ENCODE measurements around the gene ARL17B. TPM values are rescaled to one million over a fixed set of nuclear protein-coding genes. Genes with fewer than 3 reads are reported as not detected.
"Not testable (repeated sequence)": the region's sequence is repeated elsewhere in the genome, so short reads cannot be mapped to it uniquely, and the experiment has no call there.

ARL17B gene
- total RNA-seq (2022) (36.1 and 41.1 TPM in 2 replicates), Bru-seq, nascent RNA (percentile 53 among the genes with signal in this experiment), BruChase-seq, experiment 1, labeled RNA remaining after a 2-hour chase (percentile 58 among the genes with signal in this experiment), BruChase-seq, experiment 2, labeled RNA remaining after a 6-hour chase (percentile 55 among the genes with signal in this experiment)
- long read RNA-seq, transcript ARL17B-202 (4 exons, 743 nt) = major isoform, 13 of 43 reads
- long read RNA-seq, partial matches to known transcripts = 2 of 43 reads
- long read RNA-seq, other reads (novel, unspliced or antisense) = 27 of 43 reads

- H3K4me3 Mint-ChIP-seq (ENCODE audit: unreplicated experiment) = peak within 1 kb of the TSS; percentile 47
- H3K4me1 ChIP-seq; H3K9me3 Mint-ChIP-seq (ENCODE audit: unreplicated experiment); H3K27ac Mint-ChIP-seq (ENCODE audit: unreplicated experiment); H3K36me3 ChIP-seq (ENCODE audit: control insufficient read depth, insufficient read depth, low read length); POLR2A ChIA-PET; CTCF ChIA-PET; H3K36me3 Mint-ChIP-seq (ENCODE audit: insufficient read depth, unreplicated experiment); H3K27me3 Mint-ChIP-seq (ENCODE audit: insufficient read depth, unreplicated experiment); intact Hi-C loops (cut with micrococcal nuclease; ENCODE audit: unreplicated experiment); H3K4me1 Mint-ChIP-seq (ENCODE audit: low read depth, unreplicated experiment); H3K9me3 ChIP-seq; H3K27me3 ChIP-seq (replicated peaks; ENCODE audit: control insufficient read depth, insufficient read depth, low read length): not testable (repeated sequence)
- peak; percentile 97 to 99 for DNase-seq
- H3K4me3 ChIP-seq (ENCODE audit: low read depth, low read length) = peak within 1 kb of the TSS; percentile 12; the same call in 1 of the 2 replicates
- TSS peak; percentile 78 for BruUV-seq (replicated peaks)
These were observed at the start of gene ARL17B for GRCh38 chr17:46361755-46362154. ARL17B (minus strand) TSS chr17:46361766; CDS start chr17:46358397, 3,369 bp downstream.

GRCh38 chr17:46409864-46410263 is 48.3 kb upstream of the ARL17B start:
- H3K4me1 ChIP-seq; H3K9me3 ChIP-seq; H3K4me3 ChIP-seq (ENCODE audit: low read depth, low read length); H3K36me3 Mint-ChIP-seq (ENCODE audit: insufficient read depth, unreplicated experiment); CTCF ChIA-PET; H3K36me3 ChIP-seq (ENCODE audit: control insufficient read depth, insufficient read depth, low read length); H3K27me3 Mint-ChIP-seq (ENCODE audit: insufficient read depth, unreplicated experiment); intact Hi-C loops (cut with micrococcal nuclease; ENCODE audit: unreplicated experiment); H3K4me1 Mint-ChIP-seq (ENCODE audit: low read depth, unreplicated experiment); POLR2A ChIA-PET; H3K27me3 ChIP-seq (replicated peaks; ENCODE audit: control insufficient read depth, insufficient read depth, low read length); BruUV-seq (replicated peaks); H3K27ac Mint-ChIP-seq (ENCODE audit: unreplicated experiment); DNase-seq; H3K9me3 Mint-ChIP-seq (ENCODE audit: unreplicated experiment); H3K4me3 Mint-ChIP-seq (ENCODE audit: unreplicated experiment): not testable (repeated sequence)

GRCh38 chr17:46407155-46407554 is 45.6 kb upstream of the ARL17B start:
- intact Hi-C loops (cut with micrococcal nuclease; ENCODE audit: unreplicated experiment); CTCF ChIA-PET; DNase-seq; H3K36me3 ChIP-seq (ENCODE audit: control insufficient read depth, insufficient read depth, low read length); H3K4me1 ChIP-seq; H3K9me3 Mint-ChIP-seq (ENCODE audit: unreplicated experiment); H3K36me3 Mint-ChIP-seq (ENCODE audit: insufficient read depth, unreplicated experiment); H3K4me3 ChIP-seq (ENCODE audit: low read depth, low read length); H3K4me1 Mint-ChIP-seq (ENCODE audit: low read depth, unreplicated experiment); H3K27ac Mint-ChIP-seq (ENCODE audit: unreplicated experiment); H3K4me3 Mint-ChIP-seq (ENCODE audit: unreplicated experiment); H3K27me3 Mint-ChIP-seq (ENCODE audit: insufficient read depth, unreplicated experiment); BruUV-seq (replicated peaks); H3K9me3 ChIP-seq; H3K27me3 ChIP-seq (replicated peaks; ENCODE audit: control insufficient read depth, insufficient read depth, low read length); POLR2A ChIA-PET: not testable (repeated sequence)

- H3K27me3 ChIP-seq (replicated peaks; ENCODE audit: control insufficient read depth, insufficient read depth, low read length); DNase-seq; BruUV-seq (replicated peaks); H3K9me3 Mint-ChIP-seq (ENCODE audit: unreplicated experiment); POLR2A ChIA-PET; H3K36me3 Mint-ChIP-seq (ENCODE audit: insufficient read depth, unreplicated experiment); H3K4me1 Mint-ChIP-seq (ENCODE audit: low read depth, unreplicated experiment); CTCF ChIA-PET; H3K9me3 ChIP-seq; H3K4me3 ChIP-seq (ENCODE audit: low read depth, low read length); H3K4me1 ChIP-seq; H3K4me3 Mint-ChIP-seq (ENCODE audit: unreplicated experiment); H3K27ac Mint-ChIP-seq (ENCODE audit: unreplicated experiment); intact Hi-C loops (cut with micrococcal nuclease; ENCODE audit: unreplicated experiment); H3K27me3 Mint-ChIP-seq (ENCODE audit: insufficient read depth, unreplicated experiment); H3K36me3 ChIP-seq (ENCODE audit: control insufficient read depth, insufficient read depth, low read length): not testable (repeated sequence)
These were observed 39.6 kb upstream of the ARL17B start for GRCh38 chr17:46401033-46401787.

GRCh38 chr17:46400543-46400942 is 39.0 kb upstream of the ARL17B start:
- H3K4me3 Mint-ChIP-seq (ENCODE audit: unreplicated experiment); H3K4me3 ChIP-seq (ENCODE audit: low read depth, low read length); H3K9me3 Mint-ChIP-seq (ENCODE audit: unreplicated experiment); H3K27me3 ChIP-seq (replicated peaks; ENCODE audit: control insufficient read depth, insufficient read depth, low read length); BruUV-seq (replicated peaks); H3K36me3 Mint-ChIP-seq (ENCODE audit: insufficient read depth, unreplicated experiment); H3K9me3 ChIP-seq; H3K36me3 ChIP-seq (ENCODE audit: control insufficient read depth, insufficient read depth, low read length); H3K27me3 Mint-ChIP-seq (ENCODE audit: insufficient read depth, unreplicated experiment); H3K27ac Mint-ChIP-seq (ENCODE audit: unreplicated experiment); DNase-seq; H3K4me1 ChIP-seq; CTCF ChIA-PET; POLR2A ChIA-PET; intact Hi-C loops (cut with micrococcal nuclease; ENCODE audit: unreplicated experiment); H3K4me1 Mint-ChIP-seq (ENCODE audit: low read depth, unreplicated experiment): not testable (repeated sequence)

GRCh38 chr17:46399993-46400392 is 38.4 kb upstream of the ARL17B start:
- H3K4me1 ChIP-seq; H3K9me3 ChIP-seq; H3K36me3 ChIP-seq (ENCODE audit: control insufficient read depth, insufficient read depth, low read length); intact Hi-C loops (cut with micrococcal nuclease; ENCODE audit: unreplicated experiment); H3K4me3 Mint-ChIP-seq (ENCODE audit: unreplicated experiment); DNase-seq; CTCF ChIA-PET; H3K4me3 ChIP-seq (ENCODE audit: low read depth, low read length); BruUV-seq (replicated peaks); H3K4me1 Mint-ChIP-seq (ENCODE audit: low read depth, unreplicated experiment); H3K36me3 Mint-ChIP-seq (ENCODE audit: insufficient read depth, unreplicated experiment); H3K9me3 Mint-ChIP-seq (ENCODE audit: unreplicated experiment); H3K27me3 Mint-ChIP-seq (ENCODE audit: insufficient read depth, unreplicated experiment); H3K27me3 ChIP-seq (replicated peaks; ENCODE audit: control insufficient read depth, insufficient read depth, low read length); POLR2A ChIA-PET; H3K27ac Mint-ChIP-seq (ENCODE audit: unreplicated experiment): not testable (repeated sequence)

GRCh38 chr17:46396292-46396691 is 34.7 kb upstream of the ARL17B start:
- POLR2A ChIA-PET; H3K27me3 ChIP-seq (replicated peaks; ENCODE audit: control insufficient read depth, insufficient read depth, low read length); H3K9me3 Mint-ChIP-seq (ENCODE audit: unreplicated experiment); H3K36me3 Mint-ChIP-seq (ENCODE audit: insufficient read depth, unreplicated experiment); H3K4me1 Mint-ChIP-seq (ENCODE audit: low read depth, unreplicated experiment); BruUV-seq (replicated peaks); H3K27me3 Mint-ChIP-seq (ENCODE audit: insufficient read depth, unreplicated experiment); H3K36me3 ChIP-seq (ENCODE audit: control insufficient read depth, insufficient read depth, low read length); CTCF ChIA-PET; DNase-seq; H3K9me3 ChIP-seq; H3K4me3 Mint-ChIP-seq (ENCODE audit: unreplicated experiment); H3K4me3 ChIP-seq (ENCODE audit: low read depth, low read length); H3K27ac Mint-ChIP-seq (ENCODE audit: unreplicated experiment); H3K4me1 ChIP-seq; intact Hi-C loops (cut with micrococcal nuclease; ENCODE audit: unreplicated experiment): not testable (repeated sequence)
